ENCODE measurements around the gene JUNB. TPM values are rescaled to one million over a fixed set of nuclear protein-coding genes. Genes with fewer than 3 reads are reported as not detected.

The JUNB gene
- total RNA-seq, 1 donor from 2014 or later, result 25.0 TPM

GRCh38 chr19:12834976-12835757 lies 43.9 kb downstream of the JUNB start:
- ATAC-seq (no peak), DNase-seq (ENCODE audit: missing footprints) (no peak)
- intact Hi-C loops (cut with DNase I), result no loop called here

DNA sequence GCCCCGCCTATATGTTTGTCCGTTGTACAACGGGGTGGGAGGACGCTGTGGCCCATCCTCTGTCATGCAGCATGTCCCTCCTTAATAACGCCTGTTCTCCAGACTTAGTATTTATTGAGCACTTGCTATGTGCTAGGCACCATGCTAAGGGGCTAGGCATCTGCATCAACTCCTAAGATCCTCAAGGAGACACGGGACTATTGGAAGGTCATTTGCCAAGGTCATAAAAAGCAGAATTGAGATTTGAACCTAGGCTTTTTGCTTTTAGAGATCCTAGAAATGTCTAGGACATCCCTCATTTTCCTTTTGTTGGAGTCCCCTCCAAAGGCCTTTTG lies 45.2 kb downstream of the JUNB start:
- intact Hi-C loops (cut with DNase I), result no loop called here
- ATAC-seq (no peak), DNase-seq (ENCODE audit: missing footprints) (no peak)

DNA sequence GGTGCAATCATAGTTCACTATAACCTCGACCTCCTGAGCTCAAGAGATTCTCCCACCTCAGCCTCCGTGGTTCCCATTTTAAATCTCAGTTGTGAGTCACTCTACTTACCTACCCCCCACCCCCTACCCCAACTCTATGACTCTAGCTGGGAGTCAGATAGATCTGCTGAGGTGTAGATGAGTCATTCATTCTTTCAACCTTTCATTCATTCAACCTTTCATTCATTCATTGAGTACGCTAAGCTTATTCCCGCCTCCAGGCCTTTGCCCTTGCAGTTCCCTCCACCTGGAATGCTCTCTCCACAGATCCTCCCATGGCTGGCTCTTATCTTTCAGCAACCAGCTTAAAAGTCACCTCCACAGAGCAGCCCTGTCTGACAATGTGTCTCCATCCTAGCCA lies 45.9 kb downstream of the JUNB start:
- DNase-seq (ENCODE audit: missing footprints) (no peak), ATAC-seq (no peak)
- intact Hi-C loops (cut with DNase I), result no loop called here

DNA sequence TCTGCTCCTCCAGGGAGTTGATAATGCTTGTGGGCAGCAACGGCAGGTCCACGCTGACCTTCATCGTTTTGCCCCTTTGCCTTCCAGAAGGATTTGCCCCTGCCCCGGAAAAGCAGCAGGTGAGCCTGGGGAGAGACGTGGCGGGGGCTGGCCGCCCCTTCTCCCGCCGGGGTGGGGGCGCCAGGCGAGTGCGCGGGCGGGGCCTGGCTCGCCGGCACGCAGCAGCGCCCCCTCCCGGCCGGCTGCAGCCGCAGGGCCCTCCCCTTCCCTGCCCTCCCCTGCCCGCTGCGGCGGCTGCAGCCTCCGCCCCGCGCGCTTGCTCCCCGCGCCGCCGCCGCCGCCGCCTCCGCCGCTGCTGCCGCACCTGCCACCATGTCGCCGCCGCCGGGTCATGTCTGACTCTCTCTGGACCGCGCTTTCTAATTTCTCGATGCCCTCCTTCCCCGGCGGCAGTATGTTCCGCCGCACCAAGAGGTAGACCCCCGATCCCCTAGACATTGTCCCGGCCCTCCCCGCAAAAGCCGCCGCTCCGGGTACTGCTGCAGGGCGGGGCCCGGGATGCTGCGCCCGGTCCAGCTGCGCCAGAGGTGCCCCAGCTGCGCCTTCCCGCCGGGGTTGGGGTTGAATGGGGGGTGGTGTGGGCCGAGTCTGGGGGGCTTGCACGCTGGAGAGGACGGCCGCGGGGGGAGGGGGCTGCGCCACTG lies 47.0 kb downstream of the JUNB start, which contains the start of gene MAST1:
MAST1 (plus strand) TSS at position 334 of the 704 bp plus-strand sequence; CDS start at position 392, 58 bp downstream.
- ATAC-seq, result peak; percentile 51
- intact Hi-C loops (cut with DNase I), result no loop called here
- DNase-seq (ENCODE audit: missing footprints), result no peak

DNA sequence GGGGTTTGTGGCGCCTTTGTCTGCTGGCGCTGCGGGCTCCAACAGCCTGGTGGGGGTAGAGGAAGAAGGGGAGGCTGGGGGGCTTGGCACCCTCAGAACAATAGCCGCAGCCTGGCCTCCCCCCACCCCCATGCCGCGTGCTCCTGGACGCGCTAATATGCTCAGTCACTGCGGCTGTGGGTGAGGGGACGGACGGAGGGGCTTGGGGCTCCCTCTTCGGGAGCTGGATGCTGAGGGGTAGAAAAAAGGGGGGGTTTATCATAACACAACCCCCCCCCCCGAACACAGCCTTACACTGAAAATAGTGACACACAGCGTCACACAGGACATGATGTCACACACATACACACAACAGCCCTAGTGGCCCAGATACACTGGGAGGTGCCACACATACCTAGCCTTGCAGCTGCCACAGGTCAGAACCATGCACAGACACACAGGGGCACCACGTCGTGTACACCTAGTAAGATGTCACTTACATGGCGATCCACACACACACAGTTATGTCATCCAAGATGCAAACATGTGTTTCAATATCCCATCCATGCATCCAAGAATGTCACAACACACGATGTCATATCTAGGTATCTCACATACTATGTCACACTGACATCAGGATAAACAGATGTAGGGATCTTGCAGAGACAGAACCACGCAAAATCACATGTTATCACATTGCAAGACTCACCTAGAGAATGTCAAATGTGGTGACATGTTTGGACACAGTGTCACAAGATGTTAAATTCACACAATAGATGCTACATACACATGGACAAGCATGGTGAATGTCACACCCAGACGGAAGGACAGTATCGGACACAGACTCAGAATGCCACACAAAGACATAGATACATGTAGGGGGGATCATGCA lies 47.8 kb downstream of the JUNB start:
- DNase-seq (ENCODE audit: missing footprints) (no peak), ATAC-seq (no peak)
- intact Hi-C loops (cut with DNase I), result no loop called here

GRCh38 chr19:12840091-12841079 lies 49.1 kb downstream of the JUNB start:
- intact Hi-C loops (cut with DNase I), result no loop called here
- DNase-seq (ENCODE audit: missing footprints) (no peak), ATAC-seq (peak; percentile 41)

DNA sequence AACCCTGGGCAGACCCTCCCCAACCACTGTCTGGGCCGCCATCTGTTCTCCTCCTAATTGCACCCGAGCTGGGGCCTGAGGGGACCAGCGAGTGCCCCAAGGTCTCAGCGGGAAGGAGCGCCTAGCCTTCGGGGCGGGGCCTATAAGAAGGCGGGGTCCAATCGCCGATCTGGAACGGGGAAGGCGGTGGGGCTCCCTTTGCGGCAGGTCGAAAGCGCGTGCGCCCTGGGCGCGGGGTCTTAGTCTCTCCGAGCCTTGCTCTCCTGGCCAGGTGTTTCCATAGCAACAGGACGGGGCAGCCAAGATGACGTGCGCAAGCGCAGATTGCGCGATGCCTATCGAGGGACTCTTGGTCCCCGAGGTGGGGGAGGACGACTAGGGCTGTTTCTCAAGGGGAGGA lies 49.8 kb downstream of the JUNB start:
- ATAC-seq (no peak), DNase-seq (ENCODE audit: missing footprints) (no peak)
- intact Hi-C loops (cut with DNase I), result no loop called here

DNA sequence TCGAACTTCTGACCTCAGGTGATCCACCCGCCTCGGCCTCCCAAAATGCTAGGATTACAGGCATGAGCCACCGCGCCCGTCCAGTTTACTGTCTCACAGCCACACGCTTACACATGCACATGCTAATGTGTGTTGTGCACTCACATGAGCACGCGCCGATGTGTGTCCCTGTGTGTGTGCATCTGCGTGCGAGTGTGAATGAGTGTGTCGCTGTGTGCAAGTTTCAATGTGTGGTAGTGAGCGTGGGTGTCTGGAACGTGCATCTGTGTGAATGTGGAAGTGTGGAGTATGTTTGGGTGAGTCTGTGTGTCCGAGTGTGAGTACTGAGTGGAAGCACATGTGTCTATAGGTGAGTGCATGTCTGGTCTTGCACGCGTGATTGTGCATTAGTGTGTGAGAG lies 51.2 kb downstream of the JUNB start:
- intact Hi-C loops (cut with DNase I), result no loop called here
- DNase-seq (ENCODE audit: missing footprints), result no peak
- ATAC-seq, result no peak

Small RNA genes lying within 50 kb of the gene (microRNA-seq; reads per million reads assigned to microRNA genes)
- gene MIR5684, result not detected

Other genes starting within 250 kb of the JUNB start
- 10.3 TPM for gene ZNF564, start 240.0 kb upstream of the JUNB start, total RNA-seq
- 5.1 TPM for gene ZNF490, start 180.7 kb upstream of the JUNB start, total RNA-seq
- gene ZNF791, start 180.6 kb upstream of the JUNB start, total RNA-seq, result 14.4 TPM
- 40.2 TPM for gene MAN2B1, start 124.7 kb upstream of the JUNB start, total RNA-seq
- gene WDR83, start 124.7 kb upstream of the JUNB start, total RNA-seq, result 7.2 TPM
- gene DHPS, start 109.6 kb upstream of the JUNB start, total RNA-seq, result 45.9 TPM
- gene GNG14, start 103.5 kb upstream of the JUNB start, total RNA-seq, result not detected
- gene FBXW9, start 94.9 kb upstream of the JUNB start, total RNA-seq, result 1.7 TPM
- 35.1 TPM for gene TNPO2, start 67.6 kb upstream of the JUNB start, total RNA-seq
- 133 TPM for gene TRIR, start 56.8 kb upstream of the JUNB start, total RNA-seq
- gene GET3, start 54.0 kb upstream of the JUNB start, total RNA-seq, result 65.8 TPM
- gene BEST2, start 39.7 kb upstream of the JUNB start, total RNA-seq, result not detected
- gene HOOK2, start 15.9 kb upstream of the JUNB start, total RNA-seq, result 51.6 TPM
- gene PRDX2, start 10.3 kb downstream of the JUNB start, total RNA-seq, result 692 TPM
- gene THSD8, start 10.6 kb downstream of the JUNB start, total RNA-seq, result 1.7 TPM
- gene RNASEH2A, start 15.1 kb downstream of the JUNB start, total RNA-seq, result 6.3 TPM
- not detected for gene RTBDN, start 43.1 kb downstream of the JUNB start, total RNA-seq
- 0.22 TPM for gene MAST1, start 47.0 kb downstream of the JUNB start, total RNA-seq
- gene DNASE2, start 90.0 kb downstream of the JUNB start, total RNA-seq, result 18.8 TPM
- gene KLF1, start 95.7 kb downstream of the JUNB start, total RNA-seq, result not detected
- 33.4 TPM for gene GCDH, start 99.7 kb downstream of the JUNB start, total RNA-seq
- gene SYCE2, start 127.8 kb downstream of the JUNB start, total RNA-seq, result not detected
- 37.6 TPM for gene FARSA, start 142.2 kb downstream of the JUNB start, total RNA-seq
- 496 TPM for gene CALR, start 147.1 kb downstream of the JUNB start, total RNA-seq
- gene RAD23A, start 154.4 kb downstream of the JUNB start, total RNA-seq, result 171 TPM
- gene GADD45GIP1, start 165.7 kb downstream of the JUNB start, total RNA-seq, result 33.7 TPM
- 9.9 TPM for gene DAND5, start 178.1 kb downstream of the JUNB start, total RNA-seq
- gene NFIX, start 204.0 kb downstream of the JUNB start, total RNA-seq, result 159 TPM

Data from Right ventricle myocardium inferior (tissue), 1 donor.